NB4 (cell line): ENCODE results near the gene ANKLE2.

ENCODE experiments used
- POLR2A ChIP-seq: IDR thresholded peaks from 2 replicates; pipeline ENCODE4 v1.6.1; 2011; ENCODE audit warnings: mild to moderate bottlenecking; ENCODE audit not compliant: insufficient read length; ENCODE audit errors: extremely low read depth
- TF ChIP-seq, protein P1 (sequence below): IDR thresholded peaks from one replicate; pipeline ENCODE4 v1.5.1; 2012; ENCODE audit warnings: low read depth, low read length

DNA sequence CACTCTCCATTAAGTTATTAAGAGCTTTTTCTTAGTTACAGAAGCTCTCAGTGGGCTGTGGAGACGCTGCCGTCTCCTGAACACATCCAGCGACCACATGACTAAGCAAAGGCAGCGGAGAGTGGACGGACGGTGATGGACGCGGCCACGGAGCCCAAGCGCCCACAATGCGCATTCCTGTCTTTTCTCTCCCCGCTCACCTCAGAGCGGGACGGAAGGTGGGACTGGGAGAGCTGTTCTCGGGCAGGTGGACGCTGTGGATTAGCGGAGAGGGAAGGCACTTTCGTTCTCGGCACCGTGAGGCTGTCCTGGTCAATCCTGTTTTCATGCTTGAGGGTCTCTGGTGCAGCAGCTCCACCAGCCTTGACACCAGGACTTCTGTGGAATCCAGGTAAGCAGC, 2.6 kb upstream of the ANKLE2 start:
- TF ChIP-seq, protein P1, sequence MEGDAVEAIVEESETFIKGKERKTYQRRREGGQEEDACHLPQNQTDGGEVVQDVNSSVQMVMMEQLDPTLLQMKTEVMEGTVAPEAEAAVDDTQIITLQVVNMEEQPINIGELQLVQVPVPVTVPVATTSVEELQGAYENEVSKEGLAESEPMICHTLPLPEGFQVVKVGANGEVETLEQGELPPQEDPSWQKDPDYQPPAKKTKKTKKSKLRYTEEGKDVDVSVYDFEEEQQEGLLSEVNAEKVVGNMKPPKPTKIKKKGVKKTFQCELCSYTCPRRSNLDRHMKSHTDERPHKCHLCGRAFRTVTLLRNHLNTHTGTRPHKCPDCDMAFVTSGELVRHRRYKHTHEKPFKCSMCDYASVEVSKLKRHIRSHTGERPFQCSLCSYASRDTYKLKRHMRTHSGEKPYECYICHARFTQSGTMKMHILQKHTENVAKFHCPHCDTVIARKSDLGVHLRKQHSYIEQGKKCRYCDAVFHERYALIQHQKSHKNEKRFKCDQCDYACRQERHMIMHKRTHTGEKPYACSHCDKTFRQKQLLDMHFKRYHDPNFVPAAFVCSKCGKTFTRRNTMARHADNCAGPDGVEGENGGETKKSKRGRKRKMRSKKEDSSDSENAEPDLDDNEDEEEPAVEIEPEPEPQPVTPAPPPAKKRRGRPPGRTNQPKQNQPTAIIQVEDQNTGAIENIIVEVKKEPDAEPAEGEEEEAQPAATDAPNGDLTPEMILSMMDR = no peak
- TF ChIP-seq POLR2A = no peak
